GM19240 (cell line): Measurements from ENCODE around the gene HSPB9.
"Not testable (repeated sequence)": the region's sequence is repeated elsewhere in the genome, so short reads cannot be mapped to it uniquely, and the experiment has no call there.

Source experiments
- DNase-seq: peaks from one replicate; pipeline ENCODE4 v3.0.0; 2011; ENCODE audit warnings: low spot score; ENCODE audit not compliant: insufficient read length

Gene HSPB9

DNA sequence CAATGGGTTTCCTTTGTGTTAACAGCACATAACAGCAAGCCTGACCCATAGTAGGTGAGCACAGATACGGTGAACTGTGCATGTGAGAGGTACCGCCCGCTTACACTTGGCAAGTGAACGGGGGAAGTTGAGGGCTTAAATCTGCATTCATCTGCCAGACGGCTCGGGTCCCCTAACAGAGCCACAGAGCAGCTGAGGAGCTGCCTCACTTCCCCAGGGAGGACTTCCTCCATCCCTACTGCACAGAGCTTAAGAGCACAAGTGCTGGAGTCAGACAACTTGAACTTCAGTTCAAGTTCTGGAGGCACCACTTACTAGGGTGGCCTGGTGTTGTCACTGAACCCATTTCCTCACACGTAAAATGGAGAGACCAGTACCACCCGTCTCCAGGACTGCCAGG is 18.8 kb downstream of the HSPB9 start:
- no peak for DNase-seq

DNA sequence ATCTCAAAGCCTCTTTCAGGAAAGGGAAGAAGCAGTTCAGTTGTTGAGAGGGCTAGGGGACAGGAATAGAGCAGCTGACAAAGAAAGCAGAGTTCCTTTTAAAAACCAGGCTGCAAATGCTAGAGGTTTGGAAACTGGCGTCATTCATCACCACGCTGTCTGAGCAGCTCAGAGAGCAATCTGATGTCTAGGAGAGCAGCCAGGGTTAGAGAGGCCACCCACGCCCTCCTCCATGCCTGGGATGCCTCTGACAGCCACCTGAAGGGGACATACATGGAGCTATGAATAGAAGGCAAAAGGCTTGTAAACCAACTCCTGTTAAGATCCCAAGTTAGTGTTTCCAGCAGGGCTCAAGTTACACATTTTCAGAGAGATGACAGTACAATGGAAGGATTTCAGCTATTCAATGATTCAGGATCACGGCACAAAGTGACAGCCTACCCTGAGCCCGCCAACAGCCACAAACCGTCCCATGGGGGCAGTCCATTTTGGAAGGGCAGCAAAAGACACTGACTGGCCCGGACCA is 19.8 kb downstream of the HSPB9 start:
- DNase-seq = no peak

DNA sequence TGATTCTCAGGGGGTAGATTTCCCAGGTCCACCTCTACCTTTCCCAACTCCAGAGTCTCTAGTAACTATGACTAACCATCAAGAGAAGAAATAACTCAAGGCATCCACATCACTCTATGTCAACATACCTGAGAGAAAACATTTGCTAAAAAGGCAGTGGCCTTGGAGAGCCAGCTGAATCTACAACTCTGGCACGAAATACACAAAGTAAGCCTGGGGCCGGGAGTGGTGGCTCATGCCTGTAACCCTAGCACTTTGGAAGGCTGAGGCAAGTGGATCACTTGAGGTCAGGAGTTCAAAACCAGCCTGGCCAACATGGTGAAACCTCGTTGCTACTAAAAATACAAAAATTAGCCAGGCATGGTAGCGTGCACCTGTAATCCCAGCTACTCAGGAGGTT is 20.5 kb downstream of the HSPB9 start:
- DNase-seq = not testable (repeated sequence)

- DNase-seq = no peak
Measured at GRCh38 chr17:42146911-42147607, 24.5 kb downstream of the HSPB9 start.

DNA sequence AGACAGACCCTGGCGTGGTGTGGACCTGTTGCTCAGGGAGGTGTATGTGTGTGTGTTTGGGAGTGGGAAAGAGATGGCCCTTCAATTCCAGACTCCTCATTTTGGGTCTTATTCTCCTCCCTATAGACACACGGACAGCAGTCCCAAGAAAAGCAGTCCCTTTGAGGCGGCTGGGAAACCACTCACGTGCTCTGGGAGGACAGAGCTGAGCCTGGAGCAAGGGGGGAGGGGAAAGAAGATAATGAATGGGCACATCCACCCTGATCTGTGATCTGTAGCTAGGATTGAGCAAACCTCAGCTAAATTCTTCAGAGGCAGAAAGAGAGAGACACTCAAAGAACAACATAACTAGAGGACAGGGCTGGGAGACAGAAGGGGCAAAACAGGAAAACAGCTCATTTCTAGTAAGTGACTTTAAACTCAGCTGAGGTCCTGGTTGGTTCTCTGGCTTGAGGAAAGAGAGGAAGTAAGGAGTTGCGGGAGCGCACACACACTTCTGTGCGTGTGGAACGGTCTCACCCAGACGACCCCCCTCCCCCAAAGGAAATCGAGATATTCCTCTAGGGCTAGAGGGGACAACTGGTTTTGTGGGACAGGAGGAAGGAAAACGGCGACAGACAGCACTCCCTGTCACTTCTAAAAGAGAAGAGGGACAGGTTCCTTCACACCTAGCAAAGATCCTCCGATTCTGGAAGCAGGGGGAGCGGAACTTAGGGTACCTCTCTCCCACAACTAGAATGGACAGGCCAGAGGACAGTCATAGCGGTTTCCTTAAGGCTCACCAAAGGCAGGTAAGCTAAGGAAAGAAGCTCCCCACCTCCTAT is 31.5 kb downstream of the HSPB9 start:
- no peak for DNase-seq

DNA sequence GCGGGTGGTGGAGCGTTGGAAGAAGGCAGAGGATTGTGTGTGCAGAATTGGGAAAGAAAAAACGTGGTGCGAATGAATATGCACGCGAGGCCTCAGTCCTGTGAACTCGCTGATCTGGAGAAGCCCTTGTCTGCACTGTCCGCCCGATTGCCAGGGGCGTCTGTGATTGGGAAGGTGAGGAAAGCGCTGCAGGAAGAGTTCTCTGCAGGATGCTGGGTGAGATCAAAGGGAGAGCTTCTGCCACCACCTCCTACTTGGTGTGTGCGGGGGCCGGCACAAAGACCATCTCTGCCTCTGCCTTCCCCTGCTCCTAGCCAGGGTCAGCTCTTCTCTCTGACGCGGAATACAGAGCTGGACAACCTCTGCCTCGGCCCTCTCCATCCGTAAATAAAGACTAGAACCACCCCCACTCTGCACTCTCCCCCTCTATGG is 33.0 kb downstream of the HSPB9 start:
- no peak for DNase-seq

- DNase-seq = no peak
Measured at GRCh38 chr17:42159796-42160530, 37.4 kb downstream of the HSPB9 start.

- DNase-seq = no peak
Measured at GRCh38 chr17:42160531-42160910, 37.9 kb downstream of the HSPB9 start.

- no peak for DNase-seq
Measured at GRCh38 chr17:42163113-42163512, 40.5 kb downstream of the HSPB9 start.

DNA sequence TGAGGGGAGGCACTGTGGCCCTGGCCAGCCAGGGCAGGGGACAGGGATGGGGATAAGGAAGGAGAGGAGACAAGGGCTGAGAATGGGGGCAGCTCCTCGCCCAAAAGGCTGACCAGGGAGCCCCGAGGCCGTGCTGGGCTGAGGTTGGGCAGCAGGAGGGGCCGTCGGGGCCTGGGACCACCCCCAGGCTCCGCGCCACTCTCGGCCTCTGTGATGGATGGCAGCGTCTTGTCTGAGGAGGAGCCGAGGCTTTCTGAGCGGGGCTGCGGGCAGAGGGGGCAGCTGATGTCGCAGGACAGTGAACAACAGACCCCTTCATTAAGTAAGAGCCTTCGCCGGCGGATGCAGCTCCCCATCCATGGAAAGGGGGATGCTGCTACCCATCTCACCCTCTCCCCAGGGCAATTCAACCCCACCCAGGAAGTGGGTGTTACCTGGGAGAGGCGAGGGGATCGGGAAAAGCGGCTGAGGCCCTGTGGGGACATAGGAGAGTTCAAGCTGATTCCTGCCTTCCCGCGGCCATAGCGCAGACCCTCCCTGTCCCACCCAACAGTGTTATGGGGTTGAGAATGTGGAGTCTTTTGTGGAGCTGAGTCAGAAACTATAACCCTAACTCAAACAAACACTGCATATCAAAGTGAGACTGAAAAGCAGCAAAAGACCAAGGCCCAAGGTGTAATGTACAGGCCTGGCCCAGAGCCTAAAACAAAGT is 41.2 kb downstream of the HSPB9 start:
- DNase-seq = no peak

DNA sequence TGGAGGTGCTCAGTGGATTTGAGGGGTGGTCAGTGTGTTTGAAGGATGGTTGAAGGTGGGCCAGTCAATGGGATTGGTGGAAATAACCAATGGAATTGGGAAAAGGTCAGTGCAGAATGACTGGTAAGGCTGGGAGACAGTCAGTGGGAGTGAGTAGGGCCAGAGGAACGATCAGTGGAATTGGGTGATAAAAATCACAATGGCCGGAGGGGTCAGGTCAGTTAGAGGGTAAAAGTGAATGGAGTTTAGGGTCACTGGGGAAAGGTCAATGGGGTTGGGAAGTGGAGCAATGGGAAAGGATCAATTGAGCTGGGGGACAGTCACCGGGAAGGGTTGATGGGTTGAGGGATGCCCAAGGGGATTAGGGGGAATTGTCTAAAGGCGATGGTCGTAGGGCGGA is 43.1 kb downstream of the HSPB9 start:
- DNase-seq = no peak

DNA sequence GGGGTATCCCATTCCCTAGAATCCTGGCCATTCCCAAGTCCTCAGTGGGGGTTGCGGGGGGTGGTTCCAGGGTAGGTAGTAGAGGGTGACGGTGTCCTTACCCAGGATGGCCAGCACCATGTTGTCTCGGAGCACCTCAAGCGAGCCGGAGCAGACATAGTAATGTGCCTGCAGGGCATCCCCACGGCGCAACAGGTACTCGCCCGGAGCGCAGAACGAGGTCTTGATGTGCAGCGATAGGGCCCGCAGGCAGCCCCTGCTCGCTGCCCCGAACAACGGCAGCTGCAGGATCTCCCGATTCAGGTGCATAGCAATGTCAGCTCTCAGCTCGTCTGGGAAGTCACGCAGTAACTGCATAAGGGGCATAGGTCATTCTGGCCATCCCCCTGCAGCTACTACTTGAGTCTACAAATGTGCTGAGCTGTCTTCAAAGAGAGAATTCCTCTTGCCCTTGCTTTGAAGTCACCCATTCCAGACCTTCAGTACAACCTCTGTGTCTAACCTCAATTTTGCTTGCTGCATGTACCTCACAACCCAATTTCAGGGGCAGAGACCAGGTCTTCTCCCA is 43.7 kb downstream of the HSPB9 start:
- no peak for DNase-seq

DNA sequence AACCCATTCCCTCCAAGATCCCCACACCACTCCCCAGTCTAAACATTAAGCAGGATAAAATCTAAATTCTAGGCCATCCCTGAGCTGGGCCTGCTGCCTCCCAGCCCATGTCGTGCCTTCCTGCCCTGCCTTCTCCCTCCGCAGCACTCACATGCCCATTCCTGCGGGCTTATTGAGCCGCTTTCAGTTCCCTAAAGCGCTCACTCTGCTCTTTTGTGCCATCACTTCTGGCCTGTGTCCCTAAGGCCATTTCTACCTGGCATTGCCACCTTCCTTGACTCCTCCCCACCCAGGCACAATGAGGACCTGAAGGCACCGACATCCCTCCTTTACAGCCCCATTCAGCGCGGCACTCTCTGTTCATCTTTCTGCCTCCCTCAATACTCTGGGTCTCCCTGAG is 45.2 kb downstream of the HSPB9 start:
- no peak for DNase-seq

DNA sequence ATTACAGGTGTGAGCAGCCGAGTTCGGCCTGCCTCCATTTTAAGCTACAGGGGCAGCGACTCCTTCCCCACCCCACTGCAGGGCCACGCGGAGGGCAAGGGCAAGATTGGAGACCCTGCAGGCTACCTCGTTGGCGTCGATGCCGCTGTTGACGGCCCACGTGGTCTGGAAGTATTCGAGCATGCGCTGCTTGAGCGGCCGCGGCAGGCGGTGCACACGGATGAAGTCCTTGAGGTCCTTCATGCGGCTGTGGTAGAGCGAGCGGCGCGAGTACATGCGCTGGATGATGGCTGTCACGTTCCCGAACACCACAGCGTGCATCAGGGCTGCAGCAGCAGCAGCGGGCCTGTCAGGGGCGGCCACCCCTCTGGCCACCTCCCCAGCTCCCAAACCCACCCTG is 46.7 kb downstream of the HSPB9 start:
- DNase-seq = no peak

DNA sequence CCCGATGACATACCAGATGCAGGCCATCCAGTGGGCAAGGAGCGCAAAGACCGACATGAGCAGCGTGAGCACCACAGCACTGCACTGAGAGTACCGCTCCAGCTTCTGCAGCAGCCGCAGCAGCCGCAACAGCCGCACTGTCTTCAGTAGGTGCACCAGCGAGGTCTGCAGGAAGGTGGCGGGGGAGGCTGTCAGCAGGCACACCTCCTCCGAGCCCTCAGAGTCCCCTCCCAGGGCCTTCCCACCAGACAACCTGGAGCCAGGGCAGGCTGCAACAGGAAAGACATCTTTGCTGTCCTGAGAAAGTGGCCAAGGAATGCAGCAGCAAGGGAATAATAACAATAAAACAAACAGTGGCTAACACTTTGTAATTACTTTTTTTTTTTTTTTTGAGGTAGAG is 49.2 kb downstream of the HSPB9 start:
- no peak for DNase-seq
